Sigmoid colon (tissue), 4 donors: Measurements from ENCODE around the gene TCF23.

Experiments used
- CTCF ChIP-seq, 4 experiments: fragments of 450-650 bp in 3 of 4; fragments of 200-600 bp in 1 of 4; IDR thresholded peaks; one replicate each; pipeline ENCODE4 v1.5.1; 2016 to 2019; ENCODE audit warnings: antibody characterized with exemption in 4 of 4, mild to moderate bottlenecking in 3 of 4, moderate library complexity in 2 of 4
- POLR2A ChIP-seq, 2 donors: fragments of 450-650 bp; IDR thresholded peaks; one replicate each; pipeline ENCODE4 v1.6.1; 2016; ENCODE audit warnings: antibody characterized with exemption in 2 of 2, mild to moderate bottlenecking in 2 of 2, moderate library complexity in 2 of 2
- POLR2AphosphoS5 ChIP-seq, 4 donors: sonication (generic); formaldehyde crosslinking; IDR thresholded peaks; one replicate each; pipeline ENCODE4 v1.6.1; 2017; ENCODE audit warnings: antibody characterized with exemption in 4 of 4

- TF ChIP-seq CTCF (IDR thresholded peaks at IDR 0.05) (no peak), POLR2A (IDR thresholded peaks at IDR 0.05) (no peak), POLR2AphosphoS5 (IDR thresholded peaks at IDR 0.05) (no peak)
These were observed 46.5 kb upstream of the TCF23 start for GRCh38 chr2:27102329-27102728.
